HG02840 (cell line): ENCODE results near the gene ZFP3.
"Not testable (repeated sequence)": the region's sequence is repeated elsewhere in the genome, so short reads cannot be mapped to it uniquely, and the experiment has no call there.

Experiments
- ATAC-seq: cut with Tn5 transposase; IDR thresholded peaks from one replicate; pipeline ENCODE4 v1.9.1; 2021; ENCODE audit warnings: mild to moderate bottlenecking, moderate library complexity, moderate number of reproducible peaks; ENCODE audit not compliant: unreplicated experiment, low FRiP score

The ZFP3 gene

DNA sequence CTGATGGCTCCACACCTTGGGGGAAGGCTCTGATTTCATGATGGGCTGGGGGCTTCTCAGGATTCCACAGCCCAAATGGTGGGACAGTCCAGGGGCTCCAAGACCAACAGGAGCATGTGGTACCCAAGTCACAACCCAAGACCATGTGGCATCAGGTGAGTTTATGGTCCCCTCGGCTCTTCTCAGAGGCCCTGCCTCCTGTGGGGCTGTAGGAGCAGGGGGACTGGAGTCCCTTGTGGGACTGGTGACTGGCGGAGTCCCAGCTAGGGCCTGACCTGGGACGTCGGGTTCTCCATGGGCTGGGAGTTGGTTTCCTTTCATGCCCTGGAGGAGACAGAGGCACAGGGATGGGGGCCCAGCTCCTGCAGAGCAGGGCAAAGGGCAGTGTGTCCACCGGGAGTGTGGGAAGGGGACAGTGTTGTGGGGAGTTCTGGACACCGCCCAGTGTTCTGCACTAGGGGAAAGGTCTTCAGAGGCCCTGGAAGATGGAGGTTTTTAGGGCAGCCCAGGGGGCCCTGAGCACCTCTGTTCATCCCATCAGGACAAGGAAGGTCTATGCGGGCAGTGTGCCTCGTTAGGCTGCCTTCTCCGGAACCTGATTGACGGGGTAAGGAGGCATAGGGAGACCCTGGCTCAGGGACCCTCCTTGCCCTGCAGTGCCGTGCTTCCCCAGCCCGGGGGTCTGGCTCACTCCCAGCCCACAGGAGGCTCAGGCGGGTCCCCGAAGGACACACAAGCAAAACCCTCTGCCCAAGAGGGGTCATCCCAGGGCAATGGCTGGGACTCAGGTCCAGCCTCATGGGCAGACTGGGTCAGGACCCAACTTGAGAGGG lies 58.5 kb downstream of the ZFP3 start:
- ATAC-seq: not testable (repeated sequence)

DNA sequence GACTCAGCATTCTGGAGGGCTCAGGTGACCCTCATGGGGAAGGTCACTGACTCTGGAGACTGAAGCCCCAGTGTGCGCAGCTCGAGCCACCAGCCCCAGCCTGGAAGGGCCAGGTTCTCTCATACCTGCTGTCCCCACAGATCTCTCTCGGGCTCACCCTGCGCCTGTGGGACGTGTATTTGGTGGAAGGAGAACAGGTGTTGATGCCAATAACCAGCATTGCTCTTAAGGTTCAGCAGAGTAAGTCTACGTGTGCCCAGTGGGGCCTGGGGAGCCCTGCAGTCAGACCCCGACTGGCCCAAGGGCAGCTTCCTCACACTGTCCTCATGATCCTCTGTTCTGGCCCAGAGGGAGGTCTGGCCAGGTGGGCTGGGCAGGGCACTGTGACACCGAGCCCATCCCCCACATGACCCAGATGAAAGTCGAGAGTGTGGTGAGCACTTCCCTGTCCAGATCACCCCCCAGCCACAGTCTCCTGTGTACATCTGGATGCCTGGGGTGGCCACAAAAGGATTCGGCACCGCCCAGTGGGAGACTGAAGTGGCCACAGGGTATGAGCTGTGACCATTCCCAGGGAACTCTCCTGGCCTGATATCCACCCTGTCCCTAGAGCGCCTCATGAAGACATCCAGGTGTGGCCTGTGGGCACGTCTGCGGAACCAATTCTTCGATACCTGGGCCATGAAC lies 59.4 kb downstream of the ZFP3 start:
- not testable (repeated sequence) for ATAC-seq

DNA sequence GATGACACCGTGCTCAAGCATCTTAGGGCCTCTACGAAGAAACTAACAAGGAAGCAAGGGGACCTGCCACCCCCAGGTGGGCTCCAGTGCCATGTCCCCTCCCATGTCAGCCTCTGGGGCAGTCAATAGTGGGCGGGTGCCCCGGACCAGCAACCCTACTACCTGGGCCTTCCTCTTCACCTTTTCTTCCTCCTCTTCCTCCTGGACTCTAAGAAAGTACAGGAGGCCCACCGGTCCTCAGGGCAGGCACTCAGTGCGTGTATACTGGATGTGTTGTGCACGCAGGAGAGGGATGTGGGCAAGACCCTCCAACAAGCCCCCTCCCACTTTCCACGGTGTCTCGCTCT lies 59.9 kb downstream of the ZFP3 start:
- ATAC-seq: not testable (repeated sequence)

DNA sequence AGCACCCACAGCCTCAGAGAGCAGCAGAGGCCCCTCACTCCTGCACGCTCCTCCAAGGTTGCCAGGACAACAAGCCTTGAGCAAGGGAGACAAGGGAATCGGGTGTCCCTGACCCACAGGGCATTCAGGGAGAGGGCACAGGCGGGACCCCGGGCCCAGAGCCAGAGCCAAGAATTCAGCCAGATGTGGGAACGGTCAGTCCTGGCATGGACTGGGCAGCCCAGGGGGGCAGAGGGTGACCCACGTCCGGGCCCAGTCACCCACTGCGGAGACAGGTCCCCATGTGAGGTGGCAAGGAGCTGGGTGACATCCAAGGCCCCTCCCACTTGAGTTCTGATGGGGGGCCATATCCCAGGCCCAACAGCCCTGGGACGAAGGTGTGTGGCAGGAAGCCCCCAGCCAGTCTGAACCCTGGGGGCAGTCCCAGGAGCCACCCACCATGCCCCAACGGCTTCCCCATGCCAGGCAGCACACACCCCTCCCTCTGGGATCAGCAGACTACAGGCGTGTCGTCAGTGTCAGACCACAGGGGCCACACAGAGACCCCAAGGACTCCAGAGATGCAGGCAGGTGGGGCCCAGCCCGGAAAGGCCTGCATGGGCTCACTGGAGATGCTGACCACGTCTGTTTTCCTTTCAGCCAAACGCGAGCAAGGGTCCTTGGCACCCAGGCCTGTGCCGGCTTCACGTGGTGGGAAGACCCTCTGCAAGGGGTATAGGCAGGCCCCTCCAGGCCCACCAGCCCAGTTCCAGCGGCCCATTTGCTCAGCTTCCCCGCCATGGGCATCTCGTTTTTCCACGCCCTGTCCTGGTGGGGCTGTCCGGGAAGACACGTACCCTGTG lies 60.6 kb downstream of the ZFP3 start:
- ATAC-seq: no peak

DNA sequence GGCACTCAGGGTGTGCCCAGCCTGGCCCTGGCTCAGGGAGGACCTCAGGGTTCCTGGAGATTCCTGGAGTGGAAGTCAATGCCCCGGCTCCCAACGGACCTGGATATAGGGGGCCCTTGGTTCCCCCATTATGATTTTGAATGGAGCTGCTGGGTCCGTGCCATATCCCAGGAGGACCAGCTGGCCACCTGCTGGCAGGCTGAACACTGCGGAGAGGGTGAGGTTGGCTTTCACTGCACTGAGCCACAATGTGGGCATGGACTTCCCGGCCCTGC lies 61.1 kb downstream of the ZFP3 start:
- ATAC-seq: no peak

DNA sequence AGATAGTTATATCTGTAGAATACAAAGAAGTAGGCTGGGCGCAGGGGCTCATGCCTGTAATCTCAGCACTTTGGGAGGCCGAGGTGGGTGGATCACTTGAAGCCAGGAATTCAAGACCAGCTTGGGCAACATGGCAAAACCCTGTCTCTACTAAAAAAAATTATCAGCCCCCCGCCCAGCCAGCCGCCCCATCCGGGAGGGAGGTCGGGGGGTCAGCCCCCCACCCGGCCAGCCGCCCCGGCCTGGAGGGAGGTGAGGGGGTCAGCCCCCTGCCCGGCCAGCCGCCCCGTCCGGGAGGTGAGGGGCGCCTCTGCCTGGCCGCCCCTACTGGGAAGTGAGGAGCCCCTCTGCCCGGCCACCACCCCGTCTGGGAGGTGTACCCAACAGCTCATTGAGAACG lies 64.6 kb downstream of the ZFP3 start:
- not testable (repeated sequence) for ATAC-seq
